B cell (primary cell): Measurements from ENCODE around the gene PRKCA. TPM values are rescaled to one million over a fixed set of nuclear protein-coding genes. Genes with fewer than 3 reads are reported as not detected.

Source experiments
- ATAC-seq: fragments of 200-7000 bp; cut with Tn5 transposase; one replicate; pipeline ENCODE4 v1.10.0; 2021; ENCODE audit warnings: low read depth, mild to moderate bottlenecking, moderate number of reproducible peaks, moderate library complexity
- CTCF ChIA-PET: fragments of 350-600 bp; sonication (Branson Sonifier 250); formaldehyde crosslinking; loops from one replicate; lab custom pipeline; 2021; ENCODE audit warnings: antibody characterized with exemption, inconsistent platforms; lab: Charles Lee
- POLR2A ChIA-PET: fragments of 350-600 bp; sonication (Branson Sonifier 250); formaldehyde crosslinking; loops from one replicate; lab custom pipeline; 2021; ENCODE audit warnings: antibody characterized with exemption; lab: Charles Lee
- DNase-seq: peaks from one replicate; pipeline ENCODE4 v3.0.0; 2013
- H2AFZ ChIP-seq: 2 replicates; pipeline ENCODE4 v1.6.1; 2012; ENCODE audit warnings: mild to moderate bottlenecking, low read depth, low read length; ENCODE audit not compliant: insufficient read depth, poor library complexity, severe bottlenecking
- H3K27ac ChIP-seq, 2 donors: 1 replicate in 1 of 2; 2 replicates in 1 of 2; pipeline ENCODE4 v1.5.1; 2012 to 2013; ENCODE audit warnings: low read length in 2 of 2, mild to moderate bottlenecking in 2 of 2, moderate library complexity in 1 of 2
- H3K27me3 ChIP-seq, 4 experiments: fragments of 200-600 bp in 1 of 4; sonication (generic) in 1 of 4; replicated peaks in 1 of 4; 1 replicate in 2 of 4; 2 replicates in 2 of 4; pipeline versions ENCODE4 v1.6.1 to v1.7.0; 2013 to 2016; ENCODE audit warnings: low read length in 3 of 4, mild to moderate bottlenecking in 2 of 4, mixed read lengths in 1 of 4, moderate library complexity in 1 of 4; ENCODE audit not compliant: insufficient read depth in 4 of 4, control insufficient read depth in 3 of 4; ENCODE audit errors: control extremely low read depth in 1 of 4
- H3K36me3 ChIP-seq, 2 experiments: replicated peaks in 1 of 2; 1 replicate in 1 of 2; 2 replicates in 1 of 2; pipeline versions ENCODE4 v1.6.1 to v1.7.1; 2013; ENCODE audit warnings: low read length in 1 of 2; ENCODE audit not compliant: insufficient read depth in 2 of 2, control insufficient read depth in 1 of 2; ENCODE audit errors: control extremely low read depth in 1 of 2, extremely low read depth in 1 of 2
- H3K4me1 ChIP-seq, 2 donors: fragments of 200-600 bp in 1 of 2; sonication (generic) in 1 of 2; 1 replicate in 1 of 2; 2 replicates in 1 of 2; pipeline versions ENCODE4 v1.5.1 to v1.6.1; 2013 to 2017; ENCODE audit warnings: low read length in 2 of 2; ENCODE audit not compliant: control insufficient read depth in 2 of 2, insufficient read depth in 2 of 2
- H3K4me2 ChIP-seq: replicated peaks from 2 replicates; pipeline ENCODE3; 2012; ENCODE audit warnings: mild to moderate bottlenecking, low read depth, low read length; ENCODE audit not compliant: poor library complexity, severe bottlenecking
- H3K4me3 ChIP-seq, 5 experiments: fragments of 200-600 bp in 1 of 5; sonication (generic) in 1 of 5; 1 replicate in 3 of 5; 2 replicates in 2 of 5; pipeline versions ENCODE4 v1.5.1 to v1.7.0; 2011 to 2016; ENCODE audit warnings: low read length in 4 of 5, mild to moderate bottlenecking in 4 of 5, low read depth in 2 of 5, control low read depth in 1 of 5, moderate library complexity in 1 of 5; ENCODE audit not compliant: insufficient read depth in 1 of 5; ENCODE audit errors: control extremely low read depth in 1 of 5, extremely low read depth in 1 of 5
- H3K79me2 ChIP-seq: fragments of 200-600 bp; sonication (generic); one replicate; pipeline ENCODE4 v1.6.0; 2016; ENCODE audit warnings: low read length; ENCODE audit not compliant: control insufficient read depth, insufficient read depth
- H3K9ac ChIP-seq: fragments of 200-600 bp; sonication (generic); 2 replicates; pipeline ENCODE4 v1.6.1; 2017; ENCODE audit warnings: mild to moderate bottlenecking, low read length, moderate library complexity
- H3K9me3 ChIP-seq, 3 donors: one replicate each; pipeline versions ENCODE4 v1.6.1 to v1.7.1; 2013; ENCODE audit warnings: low read length in 2 of 3; ENCODE audit not compliant: control insufficient read depth in 2 of 3, insufficient read depth in 1 of 3; ENCODE audit errors: control extremely low read depth in 1 of 3
- H4K20me1 ChIP-seq: 2 replicates; pipeline ENCODE4 v1.6.0; 2012; ENCODE audit warnings: mild to moderate bottlenecking, low read length; ENCODE audit not compliant: insufficient read depth, control insufficient read depth, poor library complexity, severe bottlenecking
- H3K27ac Mint-ChIP-seq: one replicate; pipeline ENCODE4 v1.8.0; 2021; ENCODE audit warnings: mixed read lengths
- H3K27me3 Mint-ChIP-seq: one replicate; pipeline ENCODE4 v1.8.0; 2021; ENCODE audit warnings: mixed read lengths
- H3K4me1 Mint-ChIP-seq: one replicate; pipeline ENCODE4 v1.8.0; 2021; ENCODE audit warnings: mixed read lengths
- H3K4me3 Mint-ChIP-seq: one replicate; pipeline ENCODE4 v1.8.0; 2021; ENCODE audit warnings: mixed read lengths
- H3K9me3 Mint-ChIP-seq: one replicate; pipeline ENCODE4 v1.8.0; 2022; ENCODE audit warnings: mixed read lengths; ENCODE audit not compliant: insufficient read depth
- EZH2 ChIP-seq: IDR thresholded peaks from 2 replicates; pipeline ENCODE4 v1.6.1; 2012; ENCODE audit warnings: borderline replicate concordance, low read depth, mild to moderate bottlenecking, moderate library complexity, low read length; ENCODE audit not compliant: insufficient read depth, poor library complexity, severe bottlenecking
- WGBS: methylation state at CpG from one replicate; pipeline ENCODE4 v1.1.5; 2013; ENCODE audit warnings: missing lambda C conversion rate; ENCODE audit not compliant: insufficient coverage; 5-methylcytosine and 5-hydroxymethylcytosine counted together
- intact Hi-C: fragments of 100-400 bp; cut with micrococcal nuclease; formaldehyde crosslinking; loops from one replicate; pipeline ENCODE4 v1.10.0; 2022
- polyA plus RNA-seq: library from polyadenylated mRNA; depleted of rRNA; stranded (reverse); fragments of >200 nt; gene quantifications from 2 replicates; pipeline ENCODE4 v1.2.3, GENCODE V29; 2012
- total RNA-seq, 2 donors: library from RNA; stranded (reverse); fragments of 120-200 nt in 1 of 2; gene quantifications; 1 replicate in 1 of 2; 2 replicates in 1 of 2; pipeline versions ENCODE4 v1.2.3 to v1.2.4, GENCODE V29; 2013 to 2022
- TF ChIP-seq, protein P1 (sequence below): fragments of 200-600 bp; IDR thresholded peaks from one replicate; pipeline ENCODE4 v1.8.0; 2022; ENCODE audit warnings: antibody characterized with exemption, mild to moderate bottlenecking

Gene PRKCA
- total and polyA plus RNA-seq, 2 donors (not counting 1 experiment from before 2014, with no cell fraction given) = 0.33 to 7.7 TPM

DNA sequence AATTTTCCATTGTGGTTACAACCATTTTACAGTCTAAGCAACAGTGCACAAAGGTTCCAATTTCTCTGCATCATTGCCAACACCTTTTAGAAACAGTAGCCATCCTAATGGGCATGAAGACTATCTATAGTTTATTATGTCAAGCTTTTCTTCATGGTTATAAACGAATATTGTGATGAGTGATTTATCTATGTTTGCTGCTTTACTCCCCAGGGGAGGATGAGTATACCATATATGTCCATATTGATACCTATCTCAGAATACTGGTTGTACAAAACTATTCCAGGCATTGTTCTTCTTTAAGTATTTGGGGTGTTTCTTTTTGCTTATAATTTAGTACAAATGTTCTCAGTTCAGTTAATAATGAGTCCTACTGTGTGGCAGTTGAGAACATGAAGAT lies 98.3 kb downstream of the PRKCA start:
- Histone ChIP-seq H3K9me3 (no peaks in the 10 kb centered on the region), H3K36me3 (no peaks in the 10 kb centered on the region), H4K20me1 (no peaks in the 10 kb centered on the region), H3K4me3 (no peak overlapping the region), H3K27ac (no peak overlapping the region), H3K4me1 (no peaks in the 10 kb centered on the region), H2AFZ (no peak overlapping the region), H3K4me2 (no peak overlapping the region), H3K79me2 (no peaks in the 10 kb centered on the region), H3K9ac (no peak overlapping the region), H3K27me3 (no peaks in the 10 kb centered on the region)
- DNase-seq = no peak
- ChIA-PET POLR2A (no interaction called here), CTCF (no interaction called here)
- Mint-ChIP-seq H3K27ac (no peak overlapping the region), H3K4me1 (no peaks in the 10 kb centered on the region), H3K4me3 (no peak overlapping the region), H3K27me3 (peaks cover 4% of the 10 kb centered on the region), H3K9me3 (no peaks in the 10 kb centered on the region)
- WGBS = no CpG with 5 or more reads among the region's 1 CpG
- TF ChIP-seq, protein P1, sequence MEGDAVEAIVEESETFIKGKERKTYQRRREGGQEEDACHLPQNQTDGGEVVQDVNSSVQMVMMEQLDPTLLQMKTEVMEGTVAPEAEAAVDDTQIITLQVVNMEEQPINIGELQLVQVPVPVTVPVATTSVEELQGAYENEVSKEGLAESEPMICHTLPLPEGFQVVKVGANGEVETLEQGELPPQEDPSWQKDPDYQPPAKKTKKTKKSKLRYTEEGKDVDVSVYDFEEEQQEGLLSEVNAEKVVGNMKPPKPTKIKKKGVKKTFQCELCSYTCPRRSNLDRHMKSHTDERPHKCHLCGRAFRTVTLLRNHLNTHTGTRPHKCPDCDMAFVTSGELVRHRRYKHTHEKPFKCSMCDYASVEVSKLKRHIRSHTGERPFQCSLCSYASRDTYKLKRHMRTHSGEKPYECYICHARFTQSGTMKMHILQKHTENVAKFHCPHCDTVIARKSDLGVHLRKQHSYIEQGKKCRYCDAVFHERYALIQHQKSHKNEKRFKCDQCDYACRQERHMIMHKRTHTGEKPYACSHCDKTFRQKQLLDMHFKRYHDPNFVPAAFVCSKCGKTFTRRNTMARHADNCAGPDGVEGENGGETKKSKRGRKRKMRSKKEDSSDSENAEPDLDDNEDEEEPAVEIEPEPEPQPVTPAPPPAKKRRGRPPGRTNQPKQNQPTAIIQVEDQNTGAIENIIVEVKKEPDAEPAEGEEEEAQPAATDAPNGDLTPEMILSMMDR = no peak
- intact Hi-C loops = no loop called here
- no peak for ATAC-seq

DNA sequence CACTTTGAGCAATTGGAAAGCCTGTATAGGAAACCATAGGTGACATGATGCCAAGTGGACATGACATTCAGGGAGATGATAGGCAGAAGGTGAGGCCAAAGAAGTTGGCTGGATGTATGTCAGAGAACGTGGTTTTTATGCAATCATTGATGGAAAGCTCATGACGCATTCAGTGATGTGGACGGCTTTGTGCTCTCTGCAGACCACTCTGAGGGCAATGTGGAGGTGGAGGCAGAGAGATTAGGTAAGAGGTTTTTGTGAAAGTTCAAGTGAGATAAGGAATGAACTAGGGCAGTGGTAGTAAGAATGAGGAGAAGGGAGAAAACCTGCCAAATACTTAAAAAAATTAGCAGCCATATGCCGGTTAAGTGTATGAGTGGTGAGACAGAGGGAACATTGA lies 99.0 kb downstream of the PRKCA start:
- H3K9ac ChIP-seq = no peak overlapping the region
- H3K4me3 Mint-ChIP-seq = no peak overlapping the region

More for the DNA sequence above, 99.0 kb downstream of the PRKCA start:
- no peaks in the 10 kb centered on the region for H3K79me2 ChIP-seq
- Mint-ChIP-seq H3K9me3 (no peaks in the 10 kb centered on the region), H3K27me3 (peaks cover 9% of the 10 kb centered on the region), H3K27ac (no peak overlapping the region), H3K4me1 (no peaks in the 10 kb centered on the region)
- H3K27ac ChIP-seq = no peak overlapping the region
- 98% methylated on average over 3 of the region's 4 CpGs for WGBS
- ChIA-PET CTCF (no interaction called here), POLR2A (no interaction called here)
- ATAC-seq = no peak
- no peak overlapping the region for H3K4me3 ChIP-seq
- H3K36me3 ChIP-seq = no peaks in the 10 kb centered on the region
- TF ChIP-seq, protein P1 = no peak
- TF ChIP-seq EZH2 = no peak
- intact Hi-C loops = no loop called here
- no peaks in the 10 kb centered on the region for H3K9me3 ChIP-seq
- no peaks in the 10 kb centered on the region for H3K27me3 ChIP-seq
- no peaks in the 10 kb centered on the region for H4K20me1 ChIP-seq
- H3K4me1 ChIP-seq = no peaks in the 10 kb centered on the region
- no peak overlapping the region for H3K4me2 ChIP-seq
- no peak for DNase-seq
- H2AFZ ChIP-seq = no peak overlapping the region
